T-helper 17 cell (primary cell): ENCODE measurements around the gene JARID2. TPM values are rescaled to one million over a fixed set of nuclear protein-coding genes. Genes with fewer than 3 reads are reported as not detected.

ENCODE experiments used
- ATAC-seq: fragments of 150-1000 bp; cut with Tn5 transposase; 2 replicates; pipeline ENCODE4 v1.10.0; 2021; ENCODE audit warnings: mild to moderate bottlenecking, moderate library complexity
- DNase-seq, 3 donors: peaks; one replicate each; pipeline versions ENCODE4 v3.0.0 to v3.0.0-alpha.2; 2020 to 2021
- H3K9me3 ChIP-seq: one replicate; pipeline ENCODE4 v1.7.0; 2013; ENCODE audit warnings: low read length, mild to moderate bottlenecking; ENCODE audit not compliant: control insufficient read depth, poor library complexity, severe bottlenecking
- H3K27ac Mint-ChIP-seq: one replicate; pipeline ENCODE4 v1.8.0; 2022; ENCODE audit warnings: mild to moderate bottlenecking, moderate library complexity, mixed read lengths
- H3K27me3 Mint-ChIP-seq: one replicate; pipeline ENCODE4 v1.8.0; 2022; ENCODE audit warnings: mixed read lengths
- H3K36me3 Mint-ChIP-seq: one replicate; pipeline ENCODE4 v1.8.0; 2022; ENCODE audit warnings: low read depth, mixed read lengths
- H3K4me1 Mint-ChIP-seq: one replicate; pipeline ENCODE4 v1.8.0; 2022; ENCODE audit warnings: mild to moderate bottlenecking, mixed read lengths
- H3K4me3 Mint-ChIP-seq: one replicate; pipeline ENCODE4 v1.8.0; 2022; ENCODE audit warnings: mild to moderate bottlenecking, moderate library complexity, mixed read lengths
- total RNA-seq, 4 donors: library from RNA in 2 of 4; stranded (reverse) in 2 of 4; gene quantifications; one replicate each; pipeline ENCODE4 v1.2.3 and lab custom pipeline; 2022 to 2026

Gene JARID2
- total RNA-seq, 2 donors from 2014 or later: 21.9 to 35.5 TPM

DNA sequence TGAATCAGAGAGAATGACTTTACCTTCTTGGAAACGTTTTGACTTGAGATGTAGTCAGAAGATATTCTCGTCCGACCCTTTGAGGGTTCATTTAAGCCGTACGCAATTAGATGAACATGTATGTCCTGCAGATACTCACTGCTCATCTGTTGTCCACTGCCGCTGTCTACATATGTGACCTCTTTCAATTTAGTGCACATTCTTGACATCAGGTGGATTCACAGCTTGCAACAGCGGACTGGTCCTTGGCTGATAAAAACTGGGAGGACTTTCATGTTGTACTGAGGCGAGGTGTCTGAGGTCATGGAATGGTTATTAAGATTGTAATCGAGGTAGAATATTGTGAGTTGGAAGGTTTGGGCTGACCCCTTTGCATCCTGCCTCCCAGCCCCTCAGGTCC, 194.2 kb downstream of the JARID2 start:
- Mint-ChIP-seq H3K27me3 (no peaks in the 10 kb centered on the region), H3K27ac (peak overlapping the region; percentile 32), H3K36me3 (no peaks in the 10 kb centered on the region), H3K4me1 (peaks cover 47% of the 10 kb centered on the region), H3K4me3 (no peak overlapping the region)
- ATAC-seq (no peak), DNase-seq (no peak)
- no peaks in the 10 kb centered on the region for H3K9me3 ChIP-seq

DNA sequence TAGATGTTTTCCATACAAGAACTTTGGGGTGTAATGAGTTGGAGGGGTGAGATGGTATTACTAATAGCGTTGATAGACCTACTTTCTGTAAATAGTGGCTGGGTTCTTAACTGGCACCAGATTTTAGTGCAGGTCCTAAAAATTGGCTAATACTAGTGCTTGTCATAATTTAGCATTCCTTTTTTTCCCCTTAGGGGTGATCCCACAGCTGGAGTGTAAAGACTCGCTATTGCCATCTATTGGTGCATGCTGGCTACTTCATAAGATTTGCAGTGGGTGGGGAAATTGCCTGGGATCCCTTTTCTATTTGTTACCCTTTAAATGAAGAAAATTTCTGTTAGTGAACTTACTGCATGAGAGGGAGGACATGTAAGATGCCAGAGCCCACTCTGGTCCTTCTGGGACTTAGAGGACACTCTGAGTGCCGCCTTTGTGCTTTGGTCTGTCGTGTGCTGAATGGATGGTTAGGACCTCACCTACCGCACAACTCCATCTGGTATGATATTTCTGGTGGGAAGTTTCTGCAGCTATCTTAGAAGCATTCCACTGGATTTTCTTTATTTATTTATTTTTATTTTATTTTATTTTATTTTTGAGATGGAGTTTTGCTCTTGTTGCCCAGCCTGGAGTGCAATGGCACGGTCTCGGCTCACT, 195.5 kb downstream of the JARID2 start:
- H3K27me3 Mint-ChIP-seq: no peaks in the 10 kb centered on the region
- peaks cover 48% of the 10 kb centered on the region for H3K4me1 Mint-ChIP-seq
- no peaks in the 10 kb centered on the region for H3K36me3 Mint-ChIP-seq
- no peak overlapping the region for H3K4me3 Mint-ChIP-seq
- H3K9me3 ChIP-seq: no peaks in the 10 kb centered on the region
- peak overlapping the region; percentile 32 for H3K27ac Mint-ChIP-seq
- ATAC-seq: peak; percentile 73
- DNase-seq: peak in 1 of 3 donors; percentile 17

DNA sequence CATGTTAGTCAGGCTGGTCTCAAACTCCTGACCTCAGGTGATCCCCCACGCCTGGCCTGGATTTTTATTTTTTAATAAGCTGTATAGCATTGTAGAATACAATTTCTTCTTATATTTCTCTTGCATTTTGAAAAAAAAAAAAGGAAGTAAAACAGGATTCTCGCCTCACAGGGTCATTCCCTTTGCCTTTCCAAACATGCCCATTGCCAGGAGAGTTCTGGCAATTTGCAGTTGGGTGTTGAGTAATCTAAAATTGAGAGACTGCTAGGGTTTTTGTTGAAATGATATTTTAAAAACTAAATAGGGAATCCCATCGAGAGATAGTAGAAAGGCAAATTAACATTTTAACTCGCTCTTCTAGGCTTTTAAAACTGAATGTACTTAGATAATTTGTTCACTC, 196.1 kb downstream of the JARID2 start:
- H3K36me3 Mint-ChIP-seq: no peaks in the 10 kb centered on the region
- DNase-seq: no peak
- ATAC-seq: no peak
- H3K9me3 ChIP-seq: no peaks in the 10 kb centered on the region
- H3K27me3 Mint-ChIP-seq: no peaks in the 10 kb centered on the region
- peaks cover 45% of the 10 kb centered on the region for H3K4me1 Mint-ChIP-seq
- H3K4me3 Mint-ChIP-seq: no peak overlapping the region
- H3K27ac Mint-ChIP-seq: no peak overlapping the region

DNA sequence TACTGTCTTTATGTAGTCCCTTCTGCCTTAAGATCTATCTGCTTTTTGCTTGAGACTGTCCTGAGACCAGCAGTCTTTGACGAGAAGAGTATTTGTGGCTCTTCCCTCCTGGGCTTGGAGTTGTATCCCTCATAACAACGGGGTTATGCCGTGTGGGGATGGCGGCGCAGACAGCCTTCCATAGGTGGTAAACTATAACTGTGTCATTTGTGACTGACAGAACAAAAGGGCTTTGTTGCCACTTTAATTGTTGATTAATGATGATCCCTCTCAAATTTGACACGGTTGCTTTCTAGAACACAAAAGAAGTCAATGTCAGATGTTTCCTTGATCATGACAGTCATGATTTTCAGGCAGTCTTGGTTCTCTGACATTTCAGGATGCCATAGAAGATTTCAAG, 196.6 kb downstream of the JARID2 start:
- no peak overlapping the region for H3K4me3 Mint-ChIP-seq
- no peak overlapping the region for H3K27ac Mint-ChIP-seq
- H3K4me1 Mint-ChIP-seq: peaks cover 46% of the 10 kb centered on the region
- H3K9me3 ChIP-seq: no peaks in the 10 kb centered on the region
- no peak for DNase-seq
- no peaks in the 10 kb centered on the region for H3K27me3 Mint-ChIP-seq
- no peak for ATAC-seq
- no peaks in the 10 kb centered on the region for H3K36me3 Mint-ChIP-seq

DNA sequence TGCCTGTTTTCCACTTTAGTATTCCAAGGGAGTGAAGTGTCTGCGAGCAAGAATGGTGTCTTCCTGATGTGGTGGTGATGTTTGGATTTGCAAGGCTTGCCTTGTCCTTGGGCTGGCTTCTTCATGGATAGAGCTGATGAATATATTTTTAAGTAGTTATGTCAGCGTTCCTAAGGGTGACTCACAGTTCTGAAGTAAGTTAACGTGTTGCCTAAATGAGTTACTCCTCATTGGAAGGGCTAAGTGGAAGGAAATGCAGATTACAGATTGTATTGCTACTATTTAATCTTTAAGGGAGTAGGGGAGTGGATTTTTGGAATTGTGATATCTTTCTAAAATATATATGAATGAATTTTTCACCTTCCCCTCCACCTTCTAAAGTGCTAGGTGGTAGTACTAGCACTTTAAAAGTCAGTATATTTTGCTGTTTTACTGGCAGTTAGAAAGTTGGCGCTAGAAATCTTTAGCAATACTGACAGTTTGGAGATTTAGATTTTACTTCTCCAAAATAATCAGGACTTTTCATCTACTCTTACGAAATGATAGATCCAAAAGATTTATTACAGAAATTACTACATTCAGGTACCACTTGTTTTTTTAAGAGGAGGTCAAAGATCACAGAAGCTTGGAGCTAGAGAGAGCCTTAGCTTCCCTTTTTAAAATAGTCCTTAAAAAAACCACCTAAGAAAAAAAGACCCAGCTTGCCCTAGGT, 197.4 kb downstream of the JARID2 start:
- Mint-ChIP-seq H3K4me3 (no peak overlapping the region), H3K4me1 (peaks cover 47% of the 10 kb centered on the region), H3K36me3 (no peaks in the 10 kb centered on the region), H3K27me3 (no peaks in the 10 kb centered on the region), H3K27ac (no peak overlapping the region)
- no peak for DNase-seq
- ATAC-seq: no peak
- no peaks in the 10 kb centered on the region for H3K9me3 ChIP-seq

DNA sequence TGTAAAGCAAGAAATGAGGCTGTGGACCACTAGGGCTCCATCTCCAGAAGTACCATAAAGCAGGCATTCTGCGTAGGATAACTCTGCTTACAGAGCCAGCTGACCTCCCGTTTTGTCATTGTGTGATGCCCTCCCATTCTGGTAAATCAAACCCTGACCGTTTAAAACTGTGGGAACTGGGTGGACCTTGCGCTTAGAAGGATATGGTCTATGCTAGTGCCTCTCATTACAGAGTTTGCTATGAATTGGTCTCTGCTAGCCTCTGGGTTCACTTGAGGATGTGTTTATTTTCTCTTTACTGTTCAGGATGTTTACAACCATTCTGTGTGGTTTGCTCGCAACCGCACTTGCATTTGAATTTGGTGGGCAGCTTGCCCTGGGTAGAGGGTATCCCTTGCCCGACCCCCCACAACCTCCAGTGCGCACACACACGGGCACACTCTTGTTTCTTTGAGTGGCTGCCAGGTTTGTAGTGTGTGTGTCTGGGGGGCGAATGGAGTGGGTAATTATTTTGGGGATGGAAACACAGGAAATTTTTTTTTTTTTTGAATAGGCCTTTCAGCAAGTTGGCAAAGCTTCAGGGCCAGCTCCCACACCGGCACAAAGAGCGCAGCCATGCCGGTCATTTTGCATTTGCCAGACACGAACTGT, 198.3 kb downstream of the JARID2 start:
- Mint-ChIP-seq H3K27me3 (no peaks in the 10 kb centered on the region), H3K36me3 (no peaks in the 10 kb centered on the region), H3K4me3 (no peak overlapping the region), H3K27ac (no peak overlapping the region), H3K4me1 (peaks cover 42% of the 10 kb centered on the region)
- DNase-seq (no peak), ATAC-seq (no peak)
- no peaks in the 10 kb centered on the region for H3K9me3 ChIP-seq

DNA sequence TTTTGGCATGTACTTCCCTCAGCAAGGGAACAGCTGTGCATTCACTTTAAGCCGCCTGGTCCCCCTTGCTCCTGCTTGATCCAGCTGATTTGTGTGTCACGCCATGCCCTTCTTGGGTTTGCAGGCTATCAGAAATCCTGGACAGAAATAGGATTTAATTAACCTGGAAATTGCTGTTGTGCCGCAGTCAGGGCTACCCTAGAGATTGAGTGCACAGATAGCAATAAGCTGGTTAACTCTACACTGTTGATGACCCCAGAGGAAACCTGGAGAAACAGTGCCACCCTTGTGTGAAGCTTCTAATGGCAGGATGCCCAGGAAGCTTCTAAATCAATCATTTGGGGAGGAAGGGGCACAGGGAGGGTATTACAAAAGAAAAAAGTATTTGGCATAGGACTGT, 199.0 kb downstream of the JARID2 start:
- no peak for DNase-seq
- no peak overlapping the region for H3K27ac Mint-ChIP-seq
- no peak overlapping the region for H3K4me3 Mint-ChIP-seq
- no peaks in the 10 kb centered on the region for H3K9me3 ChIP-seq
- H3K4me1 Mint-ChIP-seq: peaks cover 41% of the 10 kb centered on the region
- no peaks in the 10 kb centered on the region for H3K36me3 Mint-ChIP-seq
- no peak for ATAC-seq
- H3K27me3 Mint-ChIP-seq: no peaks in the 10 kb centered on the region

DNA sequence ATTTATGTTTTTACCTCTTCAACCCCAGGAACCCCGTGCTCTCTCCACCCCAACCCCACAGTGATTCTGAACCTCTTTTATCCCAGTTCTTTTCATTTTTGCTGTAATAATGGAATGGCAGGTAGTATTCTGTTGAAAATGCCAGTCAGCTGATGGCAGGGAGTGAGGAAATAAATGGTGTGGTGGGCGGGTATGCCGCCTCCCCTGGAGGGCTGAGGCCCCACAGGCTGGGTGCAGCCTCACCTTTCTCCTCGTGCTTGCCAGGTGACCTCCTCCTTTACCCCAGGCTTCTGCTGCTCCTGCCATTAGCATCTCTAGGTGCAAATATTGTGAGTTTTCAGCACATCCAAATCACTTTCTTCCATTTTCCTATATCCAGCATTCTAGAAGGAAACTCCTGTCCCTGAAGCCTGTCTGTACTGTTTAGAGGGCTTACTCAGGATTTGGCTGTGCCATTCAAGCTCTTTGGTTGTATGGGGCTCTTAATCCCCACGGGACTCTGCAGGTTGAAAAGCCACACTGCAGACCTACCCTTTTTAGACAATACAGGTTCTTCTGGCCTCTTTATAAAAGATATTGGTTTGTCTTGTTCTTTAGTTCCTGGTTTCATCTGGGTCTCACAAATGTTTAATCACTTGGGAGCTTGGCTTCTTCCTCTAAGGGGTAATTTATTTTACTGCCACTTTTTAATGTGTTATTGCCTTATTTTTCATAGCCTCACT, 201.8 kb downstream of the JARID2 start:
- Mint-ChIP-seq H3K4me1 (peaks cover 46% of the 10 kb centered on the region), H3K27ac (peak overlapping the region; percentile 37), H3K36me3 (no peaks in the 10 kb centered on the region), H3K4me3 (no peak overlapping the region), H3K27me3 (no peaks in the 10 kb centered on the region)
- no peaks in the 10 kb centered on the region for H3K9me3 ChIP-seq
- DNase-seq: no peak
- no peak for ATAC-seq

DNA sequence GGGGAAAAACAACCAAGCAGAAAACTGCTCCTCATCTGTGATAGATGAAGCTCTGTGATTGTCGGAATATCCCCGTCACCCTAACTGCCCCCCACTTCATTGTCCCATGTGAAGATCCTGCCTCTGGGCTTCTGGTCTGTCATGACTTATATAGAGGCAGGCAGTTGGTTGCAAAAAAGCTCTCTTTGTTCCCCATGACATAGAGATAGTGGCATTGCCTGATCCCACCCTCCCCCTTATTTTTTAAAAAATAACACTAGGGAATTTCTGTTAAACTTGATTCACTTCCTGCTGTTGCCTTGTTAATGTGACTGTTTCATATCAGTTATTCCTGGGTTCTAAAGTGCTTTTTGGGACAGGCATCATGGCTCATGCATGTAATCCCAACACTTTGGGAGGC, 203.1 kb downstream of the JARID2 start:
- Mint-ChIP-seq H3K27ac (no peak overlapping the region), H3K36me3 (no peaks in the 10 kb centered on the region), H3K27me3 (no peaks in the 10 kb centered on the region), H3K4me1 (peaks cover 44% of the 10 kb centered on the region), H3K4me3 (no peak overlapping the region)
- DNase-seq (no peak), ATAC-seq (no peak)
- H3K9me3 ChIP-seq: no peaks in the 10 kb centered on the region

DNA sequence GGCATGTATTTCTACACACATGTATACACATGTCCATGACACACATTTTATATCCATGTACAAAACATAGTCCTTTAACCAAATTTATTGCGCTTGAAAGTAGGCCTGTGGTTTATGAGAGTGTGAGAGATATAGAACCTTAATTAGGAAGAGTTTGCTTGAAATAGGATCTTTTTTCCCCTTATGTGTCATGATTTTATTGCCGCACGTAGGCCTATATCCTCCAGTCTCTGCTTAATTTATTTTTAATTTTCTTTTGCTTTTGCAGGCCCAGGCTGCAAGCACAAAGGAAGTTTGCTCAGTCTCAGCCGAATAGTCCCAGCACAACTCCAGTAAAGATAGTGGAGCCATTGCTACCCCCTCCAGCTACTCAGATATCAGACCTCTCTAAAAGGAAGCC, 205.9 kb downstream of the JARID2 start:
- peaks cover 45% of the 10 kb centered on the region for H3K4me1 Mint-ChIP-seq
- H3K27ac Mint-ChIP-seq: no peak overlapping the region
- DNase-seq: no peak
- ATAC-seq: no peak
- H3K4me3 Mint-ChIP-seq: no peak overlapping the region
- no peaks in the 10 kb centered on the region for H3K9me3 ChIP-seq
- H3K27me3 Mint-ChIP-seq: no peaks in the 10 kb centered on the region
- H3K36me3 Mint-ChIP-seq: peaks cover 3% of the 10 kb centered on the region

DNA sequence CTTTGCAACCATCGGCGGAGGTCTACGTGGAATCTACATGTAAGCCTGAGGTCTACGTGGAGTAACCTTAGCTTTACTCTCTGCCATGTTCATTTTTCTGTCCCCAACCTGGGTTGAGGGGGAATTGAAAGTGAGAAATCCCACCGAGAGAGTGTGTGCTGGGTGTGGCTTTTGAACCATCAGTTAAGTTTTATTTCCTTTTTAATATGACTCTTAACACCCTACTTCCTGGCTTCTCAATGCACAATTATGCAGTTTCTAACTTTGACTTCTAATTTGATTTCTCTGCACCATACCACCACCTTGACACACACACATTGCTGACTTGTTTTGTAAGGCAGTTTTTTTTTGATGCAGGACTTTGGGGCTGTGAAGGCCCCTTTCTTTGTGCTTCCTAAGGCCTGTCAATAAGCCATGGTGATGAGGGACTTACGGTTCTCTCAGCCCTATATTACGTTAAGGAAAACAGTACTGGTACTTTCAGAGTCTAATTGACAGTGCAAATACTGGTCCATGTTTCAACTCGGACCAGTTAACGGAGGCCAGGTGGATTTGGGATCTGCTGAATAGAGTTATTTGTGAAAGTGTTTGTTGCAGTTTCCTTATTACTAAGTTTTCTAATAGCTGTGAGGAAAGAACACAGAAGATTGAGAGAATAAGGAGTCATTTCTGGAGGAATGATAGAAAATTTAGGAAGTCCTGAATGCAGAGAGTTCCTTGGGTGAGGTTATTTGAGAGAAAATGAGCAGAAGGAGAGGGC, 206.5 kb downstream of the JARID2 start:
- Mint-ChIP-seq H3K36me3 (peaks cover 5% of the 10 kb centered on the region), H3K27ac (no peak overlapping the region), H3K4me3 (no peak overlapping the region), H3K27me3 (no peaks in the 10 kb centered on the region), H3K4me1 (peaks cover 44% of the 10 kb centered on the region)
- DNase-seq: no peak
- no peaks in the 10 kb centered on the region for H3K9me3 ChIP-seq
- peak; percentile 21 for ATAC-seq

DNA sequence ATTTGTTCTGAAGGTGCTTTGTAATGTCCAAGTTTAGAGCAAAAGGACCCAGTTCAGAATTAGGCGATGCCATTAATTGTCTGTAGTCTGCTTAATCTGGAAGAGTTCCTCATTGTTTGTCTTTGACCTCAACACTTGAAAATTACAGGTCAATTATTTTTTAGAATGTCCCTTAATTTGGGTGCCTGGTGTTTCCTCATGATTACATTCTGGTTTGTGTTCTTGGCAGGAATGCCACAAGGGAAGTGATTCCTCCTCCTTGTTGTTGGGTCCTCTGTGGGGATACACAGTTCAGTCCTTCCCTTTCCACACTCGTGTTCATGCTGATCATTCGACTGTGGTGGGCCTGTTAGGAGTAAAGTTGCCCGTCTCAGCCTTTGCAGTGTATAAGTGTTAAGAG, 207.3 kb downstream of the JARID2 start:
- Mint-ChIP-seq H3K4me3 (no peak overlapping the region), H3K27ac (no peak overlapping the region), H3K36me3 (peaks cover 5% of the 10 kb centered on the region), H3K4me1 (peaks cover 36% of the 10 kb centered on the region), H3K27me3 (no peaks in the 10 kb centered on the region)
- DNase-seq (no peak), ATAC-seq (no peak)
- no peaks in the 10 kb centered on the region for H3K9me3 ChIP-seq

DNA sequence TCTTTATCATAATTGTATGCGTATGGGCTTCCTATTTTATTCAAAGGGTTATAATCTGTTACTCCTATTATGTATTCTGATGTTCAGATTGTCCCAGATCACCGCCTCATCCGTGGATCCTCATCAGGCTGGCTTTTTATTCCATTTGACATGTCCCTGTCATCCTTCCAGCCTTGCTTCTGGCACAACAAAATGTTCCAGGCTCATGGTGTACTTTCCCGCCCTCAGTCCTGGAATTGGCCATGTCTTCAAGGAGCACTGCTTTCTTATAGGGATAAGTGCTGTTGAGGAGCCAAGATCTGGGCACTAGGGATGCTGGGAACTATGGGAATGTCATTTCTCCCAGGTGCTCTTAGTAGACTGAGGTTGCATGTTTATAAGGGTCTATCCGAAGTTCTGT, 207.8 kb downstream of the JARID2 start:
- peaks cover 38% of the 10 kb centered on the region for H3K4me1 Mint-ChIP-seq
- no peak overlapping the region for H3K4me3 Mint-ChIP-seq
- DNase-seq (no peak), ATAC-seq (no peak)
- H3K27ac Mint-ChIP-seq: no peak overlapping the region
- no peaks in the 10 kb centered on the region for H3K27me3 Mint-ChIP-seq
- no peaks in the 10 kb centered on the region for H3K9me3 ChIP-seq
- H3K36me3 Mint-ChIP-seq: peaks cover 5% of the 10 kb centered on the region
